ENCODE results near the gene USH1C. TPM values are rescaled to one million over a fixed set of nuclear protein-coding genes. Genes with fewer than 3 reads are reported as not detected.

Gene USH1C
- total RNA-seq, 1 experiment from 2014 or later: 1.0 TPM

DNA sequence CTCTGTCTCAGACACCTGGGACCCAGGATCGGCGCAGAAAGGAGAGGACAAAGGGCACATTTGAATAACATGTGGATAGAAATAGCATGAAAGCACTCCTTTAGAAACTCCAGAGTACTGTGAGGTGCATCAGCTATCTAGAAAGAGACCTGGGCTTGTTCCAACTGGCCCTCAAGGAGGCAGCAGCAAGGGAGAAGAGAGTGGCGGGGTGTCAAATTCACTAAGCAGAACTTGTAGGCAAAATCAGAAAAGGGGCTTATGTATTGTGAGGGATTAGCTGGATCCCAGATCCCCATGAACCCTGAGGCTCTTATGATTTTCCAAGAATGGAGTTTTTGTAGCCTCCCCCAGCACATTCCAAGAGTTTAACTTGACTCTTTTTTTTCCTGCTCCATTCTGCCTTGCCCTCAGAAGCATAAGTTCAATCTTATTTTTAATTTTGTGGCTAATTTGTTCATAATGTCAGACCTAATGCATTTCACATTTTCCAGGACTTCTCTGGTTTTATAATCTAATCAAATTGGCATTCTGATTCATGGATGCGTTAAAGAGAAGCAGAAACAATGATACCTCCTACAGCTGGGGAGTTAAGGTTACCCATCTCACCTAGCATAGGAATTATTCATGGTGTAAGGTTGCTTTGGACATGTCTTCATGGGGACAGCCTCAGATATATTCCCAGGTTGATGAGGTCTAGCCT, 33.6 kb downstream of the USH1C start:
- H3K27ac ChIP-seq (ENCODE audit: insufficient read length, low read depth, low read length): no peak overlapping the region
- H3K4me1 ChIP-seq (ENCODE audit: insufficient read depth, low read length): no peaks in the 10 kb centered on the region
- no peak overlapping the region for H4K8ac ChIP-seq (replicated peaks; ENCODE audit: insufficient read length, low read depth, low read length)
- H3K27me3 ChIP-seq (ENCODE audit: insufficient read depth, low read length): no peaks in the 10 kb centered on the region; the same call in 1 of the 2 replicates
- H3K4ac ChIP-seq (ENCODE audit: low read depth, low read length): no peak overlapping the region
- Mint-ChIP-seq H3K4me3 (no peak overlapping the region), H3K27me3 (ENCODE audit: low read depth) (peaks cover 12% of the 10 kb centered on the region), H3K27ac (no peak overlapping the region), H3K36me3 (ENCODE audit: insufficient read depth in 1 of 3, low read depth in 3 of 3) (no peaks in the 10 kb centered on the region), H3K9me3 (no peaks in the 10 kb centered on the region), H3K4me1 (peaks cover 9 to 12% of the 10 kb centered on the region in 2 experiments)
- no peak overlapping the region for H3K18ac ChIP-seq (ENCODE audit: insufficient read length, low read depth, low read length)
- no peak overlapping the region for H4K91ac ChIP-seq (ENCODE audit: insufficient read length, low read depth, low read length)
- H3K56ac ChIP-seq (ENCODE audit: insufficient read length, low read depth, low read length): no peak overlapping the region
- H2BK5ac ChIP-seq (ENCODE audit: insufficient read length, low read length): no peak overlapping the region
- no peaks in the 10 kb centered on the region for H3K9me3 ChIP-seq (ENCODE audit: control insufficient read depth, low read depth, low read length)
- H3K14ac ChIP-seq (ENCODE audit: insufficient read depth, low read length): no peak overlapping the region
- no peaks in the 10 kb centered on the region for H3K23me2 ChIP-seq (ENCODE audit: insufficient read length, low read depth, low read length, poor library complexity, severe bottlenecking)
- H3K79me2 ChIP-seq (ENCODE audit: insufficient read depth, low read length): no peaks in the 10 kb centered on the region
- H2BK20ac ChIP-seq (ENCODE audit: low read depth, low read length, poor library complexity, severe bottlenecking): no peak overlapping the region
- no peaks in the 10 kb centered on the region for H3K79me1 ChIP-seq (ENCODE audit: insufficient read depth, low read depth, low read length, poor library complexity, severe bottlenecking)
- TF ChIP-seq, protein P1, sequence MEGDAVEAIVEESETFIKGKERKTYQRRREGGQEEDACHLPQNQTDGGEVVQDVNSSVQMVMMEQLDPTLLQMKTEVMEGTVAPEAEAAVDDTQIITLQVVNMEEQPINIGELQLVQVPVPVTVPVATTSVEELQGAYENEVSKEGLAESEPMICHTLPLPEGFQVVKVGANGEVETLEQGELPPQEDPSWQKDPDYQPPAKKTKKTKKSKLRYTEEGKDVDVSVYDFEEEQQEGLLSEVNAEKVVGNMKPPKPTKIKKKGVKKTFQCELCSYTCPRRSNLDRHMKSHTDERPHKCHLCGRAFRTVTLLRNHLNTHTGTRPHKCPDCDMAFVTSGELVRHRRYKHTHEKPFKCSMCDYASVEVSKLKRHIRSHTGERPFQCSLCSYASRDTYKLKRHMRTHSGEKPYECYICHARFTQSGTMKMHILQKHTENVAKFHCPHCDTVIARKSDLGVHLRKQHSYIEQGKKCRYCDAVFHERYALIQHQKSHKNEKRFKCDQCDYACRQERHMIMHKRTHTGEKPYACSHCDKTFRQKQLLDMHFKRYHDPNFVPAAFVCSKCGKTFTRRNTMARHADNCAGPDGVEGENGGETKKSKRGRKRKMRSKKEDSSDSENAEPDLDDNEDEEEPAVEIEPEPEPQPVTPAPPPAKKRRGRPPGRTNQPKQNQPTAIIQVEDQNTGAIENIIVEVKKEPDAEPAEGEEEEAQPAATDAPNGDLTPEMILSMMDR (conservative IDR thresholded peaks at IDR 0.05): no peak
- H3K23ac ChIP-seq (ENCODE audit: insufficient read length, low read depth, low read length): no peak overlapping the region
- H3T11ph ChIP-seq (ENCODE audit: low read length): no peak overlapping the region
- no peak overlapping the region for H2BK15ac ChIP-seq (ENCODE audit: low read depth, low read length)
- H3K4me2 ChIP-seq (ENCODE audit: insufficient read depth, insufficient read length, low read length): no peak overlapping the region
- H3K9ac ChIP-seq (ENCODE audit: extremely low read depth, insufficient read length, low read length): no peak overlapping the region
- no peak for DNase-seq
- no peaks in the 10 kb centered on the region for H4K20me1 ChIP-seq (ENCODE audit: control insufficient read depth, insufficient read depth, insufficient read length)
- H4K5ac ChIP-seq (ENCODE audit: insufficient read length, low read depth, low read length): no peak overlapping the region
- no peak overlapping the region for H2BK120ac ChIP-seq (ENCODE audit: low read depth, low read length, poor library complexity, severe bottlenecking)
- WGBS (ENCODE audit: extremely low coverage, insufficient read length, low lambda C conversion rate): no CpG with 5 or more reads among the region's 4 CpGs
- H2AFZ ChIP-seq (ENCODE audit: low read length): no peak overlapping the region
- no peak overlapping the region for H2AK5ac ChIP-seq (ENCODE audit: insufficient read length, low read length)
- H2BK12ac ChIP-seq (ENCODE audit: insufficient read length, low read depth, low read length): no peak overlapping the region
